Epithelial cell of prostate (primary cell): ENCODE results near the gene COG8.
"Not testable (repeated sequence)": the region's sequence is repeated elsewhere in the genome, so short reads cannot be mapped to it uniquely, and the experiment has no call there.

Source experiments
- DNase-seq: peaks from one replicate; pipeline ENCODE4 v3.0.0-alpha.2; 2011; ENCODE audit warnings: low read depth, low spot score
- H3K27ac ChIP-seq: fragments of 450-650 bp; 2 replicates; pipeline ENCODE4 v1.5.1; 2017; ENCODE audit warnings: mild to moderate bottlenecking

COG8 gene

GRCh38 chr16:69298261-69298660, 41.1 kb downstream of the COG8 start:
- no peak for DNase-seq
- no peak overlapping the region for H3K27ac ChIP-seq

- H3K27ac ChIP-seq, DNase-seq: not testable (repeated sequence)
Observed at GRCh38 chr16:69296771-69297170, 42.6 kb downstream of the COG8 start.

GRCh38 chr16:69294051-69294450, 45.3 kb downstream of the COG8 start:
- peak overlapping the region; percentile 55 for H3K27ac ChIP-seq
- DNase-seq = no peak

- H3K27ac ChIP-seq = peak overlapping the region; percentile 55
- DNase-seq = no peak
Observed at GRCh38 chr16:69293401-69293800, 46.0 kb downstream of the COG8 start.

GRCh38 chr16:69291657-69292056, 47.7 kb downstream of the COG8 start:
- not testable (repeated sequence) for DNase-seq, H3K27ac ChIP-seq

GRCh38 chr16:69286941-69287713, 52.2 kb downstream of the COG8 start:
- H3K27ac ChIP-seq = no peak overlapping the region
- DNase-seq = no peak

- no peak overlapping the region for H3K27ac ChIP-seq
- DNase-seq = no peak
Observed at GRCh38 chr16:69285240-69285639, 54.1 kb downstream of the COG8 start.

- H3K27ac ChIP-seq = no peak overlapping the region
- DNase-seq = no peak
Observed at GRCh38 chr16:69283851-69284250, 55.5 kb downstream of the COG8 start.

GRCh38 chr16:69277413-69277812, 62.0 kb downstream of the COG8 start:
- no peak overlapping the region for H3K27ac ChIP-seq
- no peak for DNase-seq
